Fibroblast of gingiva (primary cell): ENCODE results near the gene CAMKV.

Experiments used
- DNase-seq: peaks from one replicate; pipeline ENCODE4 v3.0.0-alpha.2; 2011; ENCODE audit warnings: low read depth

CAMKV gene

GRCh38 chr3:49896345-49896744 is 26.6 kb upstream of the CAMKV start:
- no peak for DNase-seq

DNA sequence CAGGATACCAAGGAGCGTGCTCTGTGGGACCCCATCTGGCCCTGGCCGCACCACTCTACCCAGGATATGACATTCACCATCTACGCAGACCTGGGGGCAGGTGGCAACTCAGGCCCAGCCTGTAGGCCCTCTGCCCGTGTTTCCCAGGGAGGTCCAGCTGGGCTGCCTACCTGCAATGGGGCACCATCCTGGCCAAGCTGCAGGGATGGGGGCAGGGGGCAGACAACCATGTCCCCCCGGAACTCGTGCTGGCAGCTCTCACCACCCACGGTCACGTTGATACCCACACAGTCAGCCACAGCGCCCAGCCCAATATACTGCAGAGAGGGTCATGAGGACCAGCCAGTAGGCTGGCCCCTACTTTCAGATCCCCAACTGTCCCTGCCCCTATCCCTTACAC is 26.1 kb upstream of the CAMKV start:
- DNase-seq: no peak

- no peak for DNase-seq
Observed at GRCh38 chr3:49889296-49889695, 19.6 kb upstream of the CAMKV start.

DNA sequence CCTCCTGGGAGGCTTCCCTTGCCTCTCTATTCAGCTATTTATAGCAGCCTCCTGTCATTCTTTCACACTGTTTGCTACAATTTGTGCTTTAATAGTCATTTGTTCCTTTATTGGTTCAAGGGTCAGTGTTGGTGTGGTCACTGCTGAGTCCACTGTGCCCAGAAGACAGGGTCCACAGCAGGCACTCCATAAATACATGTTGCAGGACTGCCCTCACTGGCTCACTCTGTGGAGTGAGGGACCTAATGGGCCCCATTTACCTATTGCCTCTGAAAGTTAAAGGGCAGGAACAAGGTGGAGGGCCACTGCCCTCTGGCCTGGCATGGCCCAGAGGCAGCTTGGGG is 17.2 kb upstream of the CAMKV start:
- DNase-seq: no peak

- no peak for DNase-seq
Observed at GRCh38 chr3:49883998-49884397, 14.3 kb upstream of the CAMKV start.

- no peak for DNase-seq
Observed at GRCh38 chr3:49882166-49882565, 12.5 kb upstream of the CAMKV start.

DNA sequence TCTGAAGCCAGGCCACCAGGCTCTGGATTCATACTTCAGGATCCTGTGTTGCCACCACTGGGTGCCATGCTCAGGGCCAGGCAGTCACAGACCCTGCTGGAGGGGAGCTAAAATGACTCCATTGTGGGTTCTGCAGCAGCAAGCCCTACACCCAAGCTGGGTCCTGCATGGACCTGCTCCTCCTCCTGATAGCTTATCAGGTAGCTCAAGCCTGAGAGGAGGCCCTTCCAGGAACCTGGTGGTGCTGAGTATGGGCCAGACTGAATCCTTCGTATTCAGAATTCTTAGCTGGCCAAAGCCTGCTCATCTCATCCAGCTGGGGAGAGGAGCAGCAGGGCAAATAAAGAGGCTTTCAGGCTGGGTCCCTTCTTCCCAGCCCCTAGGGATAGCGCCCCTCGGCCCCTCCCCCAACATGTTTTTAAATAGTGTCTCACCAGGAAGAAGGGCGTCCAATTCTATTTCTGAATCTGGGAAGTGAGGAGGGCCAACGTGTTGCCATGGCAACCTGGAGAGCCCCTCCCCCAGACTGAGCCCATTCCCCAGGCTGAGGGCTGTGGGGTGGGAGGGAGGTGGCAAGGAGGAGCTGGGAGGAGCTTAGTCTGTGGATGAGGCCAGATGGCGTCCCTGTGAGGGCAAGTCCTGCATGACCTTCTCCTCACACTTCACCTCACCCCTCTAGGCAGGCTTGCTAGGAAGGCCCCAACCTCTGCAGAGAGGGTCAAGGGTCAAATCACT is 11.0 kb upstream of the CAMKV start:
- no peak for DNase-seq

DNA sequence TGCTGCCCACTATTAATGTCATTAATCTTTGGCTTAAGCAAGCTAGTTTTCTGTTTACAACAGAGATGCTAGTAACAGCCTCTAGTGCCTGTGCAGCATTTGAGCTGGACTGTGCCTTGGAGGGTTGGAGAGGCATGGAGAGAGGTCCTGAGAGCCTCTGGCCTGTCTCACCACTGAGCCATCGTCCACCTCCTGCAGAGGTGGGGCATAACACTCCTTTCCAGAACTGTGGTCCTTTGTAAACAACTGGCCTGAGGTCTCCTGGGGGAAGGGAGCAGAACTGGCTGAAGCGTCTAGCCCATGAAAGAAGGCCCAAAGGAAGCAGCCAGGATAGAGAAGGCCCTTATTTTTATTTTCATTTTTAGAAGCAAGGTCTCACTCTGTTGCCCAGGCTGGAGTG is 10.0 kb upstream of the CAMKV start:
- DNase-seq: no peak

DNA sequence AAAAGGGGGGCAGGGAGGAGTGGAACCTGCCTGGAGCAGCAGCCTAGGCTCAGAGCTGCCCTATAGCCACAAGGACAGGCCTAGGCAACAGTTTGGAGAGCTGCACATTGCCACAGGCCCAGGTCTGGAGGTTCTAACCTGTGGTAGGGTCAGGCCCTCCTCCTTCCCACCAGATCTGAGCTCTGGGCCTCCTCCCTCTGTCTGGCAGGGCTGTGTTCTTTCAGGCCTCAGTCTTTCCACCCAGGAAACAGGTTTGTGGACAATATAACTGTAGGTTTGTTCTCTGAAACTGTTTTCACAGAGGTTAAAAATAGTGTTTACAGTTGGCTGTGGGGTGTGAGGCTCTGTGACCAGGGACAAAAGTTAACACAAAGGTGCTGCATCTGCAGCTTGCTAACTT is 9.0 kb upstream of the CAMKV start:
- DNase-seq: no peak

- no peak for DNase-seq
Observed at GRCh38 chr3:49877716-49878115, 8.0 kb upstream of the CAMKV start.

DNA sequence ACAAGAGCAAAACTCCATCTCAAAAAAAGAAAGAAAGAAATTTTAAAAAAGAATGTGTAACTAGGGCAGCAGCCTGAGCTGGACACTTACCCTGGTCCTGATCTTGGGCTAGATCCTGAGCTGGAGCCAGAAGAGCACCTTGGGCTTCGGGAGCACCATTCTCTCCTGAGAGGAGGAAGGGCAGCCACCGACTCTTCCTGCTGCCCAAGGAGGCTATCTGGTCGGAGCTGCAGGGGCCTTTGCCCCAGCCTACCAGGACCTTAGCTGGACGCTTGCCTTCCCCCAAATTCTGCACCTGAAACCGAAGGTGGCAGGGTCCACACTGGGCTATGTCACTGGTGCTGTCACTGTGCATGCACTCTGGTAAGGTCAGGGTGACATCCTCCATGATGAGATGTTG is 6.9 kb upstream of the CAMKV start:
- no peak for DNase-seq

DNA sequence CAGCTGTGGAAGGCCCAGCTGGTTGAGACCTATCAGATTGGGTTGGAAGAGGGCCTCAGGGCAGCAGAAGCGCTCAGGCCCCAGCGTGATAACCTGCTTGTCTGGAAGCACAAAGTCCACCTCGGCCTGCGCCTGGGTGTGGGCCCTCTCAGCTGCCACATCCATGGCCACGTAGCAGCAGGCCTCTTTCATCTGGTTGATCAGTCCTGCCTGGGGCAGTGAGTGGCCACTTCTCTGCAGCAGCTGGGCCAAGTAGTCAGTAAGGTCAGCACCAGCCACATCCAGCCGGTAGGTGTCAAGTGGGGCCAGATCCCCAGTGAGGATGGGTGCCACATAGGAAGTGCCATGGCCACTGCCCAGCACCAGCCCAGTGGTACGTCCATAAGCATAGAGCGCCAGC is 3.9 kb upstream of the CAMKV start:
- no peak for DNase-seq

- no peak for DNase-seq
Observed at GRCh38 chr3:49872801-49873281, 3.1 kb upstream of the CAMKV start.

DNA sequence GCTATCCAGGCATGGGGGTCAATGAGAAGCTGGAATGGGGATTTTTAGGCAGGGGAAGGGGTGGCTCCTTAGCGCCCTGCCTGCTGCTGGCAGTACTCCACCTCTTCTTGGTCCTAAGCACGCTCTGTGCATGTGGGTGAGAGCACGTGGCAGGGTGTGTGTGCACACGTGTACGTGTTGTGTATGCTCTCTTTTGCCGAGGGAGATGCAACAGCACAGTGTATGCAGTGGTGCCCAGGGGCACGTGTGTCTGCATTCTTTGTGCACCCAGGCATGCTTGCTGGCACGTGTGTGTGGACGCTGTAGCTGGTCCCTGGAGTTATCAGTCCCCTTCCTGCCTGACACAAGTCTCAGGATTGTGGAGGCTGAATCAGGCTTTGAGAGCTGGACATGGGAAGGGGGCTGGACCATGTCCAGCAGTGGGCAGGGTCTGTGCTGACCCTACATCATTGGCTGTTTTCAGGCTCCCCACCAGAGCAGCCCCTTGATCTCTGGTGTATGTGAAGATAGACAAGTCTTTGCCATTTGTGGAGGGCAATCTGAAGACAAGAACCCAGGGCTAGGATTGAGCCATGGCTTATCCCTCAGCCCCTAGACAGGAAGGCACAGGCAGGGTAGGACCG is 1.9 kb upstream of the CAMKV start:
- no peak for DNase-seq

DNA sequence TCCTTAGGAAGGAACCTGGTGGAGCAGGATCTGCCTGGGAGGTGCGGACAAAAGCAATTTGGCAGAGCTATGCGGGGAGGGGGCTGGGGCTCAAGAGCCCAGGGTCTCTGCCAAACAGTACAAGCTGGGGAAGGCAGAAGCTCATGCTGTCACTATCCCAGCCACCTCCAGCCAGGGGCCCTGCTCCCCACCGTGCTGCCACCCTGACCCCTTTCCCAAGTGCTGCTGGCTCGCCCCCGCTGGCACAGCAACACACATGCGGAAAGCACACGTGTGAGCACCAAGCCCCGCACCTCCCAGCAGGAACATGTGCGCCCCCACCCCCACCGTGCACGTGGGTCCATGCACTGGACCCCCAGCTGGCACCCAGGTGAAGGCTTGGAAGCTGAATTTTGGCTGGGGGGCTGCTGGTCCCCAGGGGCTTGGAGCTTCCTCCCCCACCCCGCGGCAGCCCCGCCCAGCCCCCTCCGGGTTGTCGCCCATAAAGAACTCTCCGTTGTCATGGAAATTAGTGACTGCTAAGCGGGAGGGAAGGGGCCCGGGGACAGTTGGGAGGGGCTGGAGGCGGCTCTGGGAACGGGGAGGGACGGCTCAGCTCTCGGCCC is 742 bp downstream of the CAMKV start:
- DNase-seq: no peak

- no peak for DNase-seq
Observed at GRCh38 chr3:49867871-49868321, 1.8 kb downstream of the CAMKV start.

- DNase-seq: no peak
Observed at GRCh38 chr3:49867400-49867799, 2.3 kb downstream of the CAMKV start.

DNA sequence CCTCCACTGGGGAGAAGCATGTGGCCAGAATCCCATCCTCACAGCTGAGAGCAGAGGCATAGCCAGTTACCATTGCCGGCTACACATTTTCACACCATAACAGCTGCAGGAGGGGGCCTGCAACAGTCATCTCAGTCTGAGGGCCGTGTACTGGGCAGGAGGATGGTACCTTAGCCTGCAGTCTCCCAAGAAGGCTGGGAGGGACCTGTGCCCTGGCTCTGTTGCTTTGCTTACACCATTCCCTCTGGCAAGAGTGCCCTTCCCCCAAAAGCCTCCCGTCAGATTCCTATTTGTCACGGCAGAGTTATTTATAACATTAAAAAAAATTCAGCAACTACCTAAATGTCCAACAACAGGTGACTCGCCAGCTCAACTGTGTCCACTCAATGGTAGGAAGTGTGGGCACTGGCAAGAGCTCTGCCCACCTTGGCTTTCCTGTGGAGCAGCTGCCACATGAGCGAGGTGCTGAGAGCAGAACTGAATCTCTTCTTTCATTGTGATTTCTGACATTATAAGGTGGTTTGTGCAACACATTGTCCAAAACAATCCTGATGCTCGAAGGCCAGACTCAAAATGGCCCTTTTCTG is 4.4 kb downstream of the CAMKV start:
- no peak for DNase-seq

DNA sequence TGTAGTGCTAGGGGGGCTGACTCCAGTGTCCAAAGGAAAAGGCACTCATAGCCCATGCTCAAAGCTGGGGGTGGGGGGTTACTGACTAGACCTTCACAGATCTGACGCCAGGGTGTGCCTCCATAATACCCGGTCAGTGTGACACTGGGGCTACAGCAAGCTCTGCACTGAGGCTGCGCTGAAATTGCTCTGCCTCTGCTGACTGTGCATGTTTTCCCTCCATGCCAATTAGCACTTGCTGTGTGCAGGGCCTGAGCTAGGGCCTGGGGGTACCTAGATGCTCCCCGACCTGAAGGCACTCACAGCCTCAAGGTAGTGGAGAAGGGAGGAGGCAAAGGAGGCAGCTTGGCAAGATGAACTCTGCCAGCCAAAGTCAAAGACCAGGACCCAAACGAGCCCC is 5.2 kb downstream of the CAMKV start:
- DNase-seq: no peak

DNA sequence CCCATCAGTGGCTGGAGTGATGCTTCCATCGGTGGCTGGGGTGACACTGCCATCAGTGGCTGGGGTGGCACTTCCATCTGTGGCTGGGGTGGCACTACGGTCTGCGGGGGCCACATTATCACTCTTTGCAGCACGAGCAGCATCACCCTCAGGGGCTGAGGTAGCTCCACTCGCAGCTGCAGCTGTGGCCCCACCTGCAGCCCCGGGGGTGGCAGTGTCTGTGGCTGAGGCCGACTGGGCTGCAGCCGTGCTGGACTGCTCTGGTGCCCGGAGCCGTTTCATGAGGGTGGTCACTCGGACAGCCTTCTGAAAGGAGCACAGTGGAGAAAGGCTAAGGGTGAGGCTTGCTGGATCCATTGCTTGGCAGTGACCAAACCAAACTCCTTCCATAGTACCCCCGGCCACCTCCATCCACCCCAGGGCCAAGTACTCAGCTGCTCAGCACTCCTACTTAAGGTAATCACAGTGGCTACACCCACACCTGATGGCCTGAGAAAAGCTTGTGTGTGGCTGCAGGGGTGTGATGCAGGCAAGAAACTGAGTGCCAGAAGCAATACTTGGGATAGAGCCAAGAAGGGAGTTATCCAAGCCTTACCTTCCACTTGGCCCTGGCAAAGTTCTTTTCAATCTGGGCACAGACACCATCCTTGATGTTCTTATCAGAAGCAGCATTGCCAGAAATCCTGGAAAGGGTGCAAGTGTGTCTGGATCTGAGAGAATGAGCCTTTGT is 10.0 kb downstream of the CAMKV start:
- no peak for DNase-seq

DNA sequence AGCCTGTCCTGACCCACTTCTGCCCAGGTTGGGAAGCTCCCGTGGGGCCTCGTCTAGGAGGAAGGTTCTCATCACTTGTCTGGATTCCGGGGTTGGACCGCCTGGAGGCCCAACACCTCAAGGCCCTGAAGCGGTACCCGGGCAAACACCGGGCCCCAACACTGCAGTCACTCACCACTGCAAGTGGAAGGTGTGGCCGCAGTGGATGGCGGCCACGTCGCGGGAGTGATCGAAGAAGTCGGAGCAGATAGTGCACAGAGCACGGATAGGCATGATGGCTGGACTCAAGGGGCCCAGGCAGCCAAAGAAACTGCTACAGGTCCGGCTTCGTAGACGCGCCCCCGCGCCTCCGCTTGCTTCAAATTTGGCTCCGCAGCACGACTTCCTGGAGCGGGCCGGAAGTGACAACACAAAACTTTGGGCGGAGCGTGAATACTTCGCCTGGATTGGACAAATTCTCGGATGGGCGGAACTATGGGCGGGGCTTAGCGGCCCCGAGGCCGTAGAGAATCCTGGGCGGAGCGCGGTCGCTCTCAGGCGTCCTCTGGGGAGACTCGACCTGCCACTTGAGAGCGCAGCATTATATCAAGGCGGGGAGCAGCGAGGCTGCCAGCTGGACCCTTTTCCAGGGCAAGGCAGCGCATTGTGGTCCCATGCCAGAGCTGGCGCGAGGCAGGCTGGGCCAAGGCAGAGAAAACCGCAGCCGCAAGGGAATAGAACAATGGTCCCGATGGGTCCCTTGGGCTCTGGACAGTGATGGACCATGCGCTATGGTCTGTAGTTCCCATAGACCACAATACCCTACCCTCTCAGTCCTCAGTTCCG is 13.3 kb downstream of the CAMKV start, which contains the start of gene TRAIP:
TRAIP (minus strand) TSS at position 384 of the 825 bp plus-strand sequence; CDS start at position 273, 111 bp downstream.
- peak; percentile 85 for DNase-seq
